Activated CD8-positive, alpha-beta T cell treated with anti-CD3 and anti-CD28 coated beads, Interleukin-2, amount 10 ng/mL, durations not matched to agents 7 days and 5 days (primary cell): ENCODE results near the gene GRIA3. TPM values are rescaled to one million over a fixed set of nuclear protein-coding genes. Genes with fewer than 3 reads are reported as not detected.
"Not testable (repeated sequence)": the region's sequence is repeated elsewhere in the genome, so short reads cannot be mapped to it uniquely, and the experiment has no call there.

Experiments used
- ATAC-seq: fragments of 150-1000 bp; cut with Tn5 transposase; one replicate; pipeline ENCODE4 v1.10.0; 2021; ENCODE audit warnings: moderate library complexity
- CTCF ChIA-PET: fragments of 350-600 bp; sonication (Branson Sonifier 250); formaldehyde crosslinking; loops from one replicate; lab custom pipeline; 2021; ENCODE audit warnings: antibody characterized with exemption; lab: Charles Lee
- POLR2A ChIA-PET: fragments of 350-600 bp; sonication (Branson Sonifier 250); formaldehyde crosslinking; loops from one replicate; lab custom pipeline; 2021; ENCODE audit warnings: antibody characterized with exemption; lab: Charles Lee
- DNase-seq: peaks from one replicate; pipeline ENCODE4 v3.0.0-alpha.2; 2020
- H3K27ac Mint-ChIP-seq: one replicate; pipeline ENCODE4 v1.8.0; 2021; ENCODE audit warnings: mild to moderate bottlenecking, mixed read lengths
- H3K27me3 Mint-ChIP-seq: one replicate; pipeline ENCODE4 v1.8.0; 2021; ENCODE audit warnings: low read depth, mixed read lengths
- H3K36me3 Mint-ChIP-seq: one replicate; pipeline ENCODE4 v1.8.0; 2021; ENCODE audit warnings: low read depth, mixed read lengths
- H3K4me1 Mint-ChIP-seq: one replicate; pipeline ENCODE4 v1.8.0; 2021; ENCODE audit warnings: low read depth, mixed read lengths
- H3K4me3 Mint-ChIP-seq: one replicate; pipeline ENCODE4 v1.8.0; 2021; ENCODE audit warnings: mild to moderate bottlenecking, mixed read lengths
- H3K9me3 Mint-ChIP-seq: one replicate; pipeline ENCODE4 v1.8.0; 2022; ENCODE audit warnings: mixed read lengths; ENCODE audit not compliant: insufficient read depth
- total RNA-seq, 2 experiments: library from RNA; stranded (reverse); gene quantifications; one replicate each; pipeline ENCODE4 v1.2.3, GENCODE V29; 2021

The GRIA3 gene
- total RNA-seq, 2 experiments from 2014 or later, result not detected

GRCh38 chrX:123487236-123487635 is 303.2 kb downstream of the GRIA3 start:
- H3K36me3 Mint-ChIP-seq, result no peaks in the 10 kb centered on the region
- ATAC-seq (no peak), DNase-seq (no peak)
- H3K27ac Mint-ChIP-seq, result no peak overlapping the region
- H3K27me3 Mint-ChIP-seq, result no peaks in the 10 kb centered on the region
- no peak overlapping the region for H3K4me3 Mint-ChIP-seq
- H3K9me3 Mint-ChIP-seq, result no peaks in the 10 kb centered on the region
- H3K4me1 Mint-ChIP-seq, result no peaks in the 10 kb centered on the region
- ChIA-PET CTCF (no interaction called here), POLR2A (no interaction called here)

- DNase-seq, result no peak
- no peaks in the 10 kb centered on the region for H3K4me1 Mint-ChIP-seq
- no peak overlapping the region for H3K27ac Mint-ChIP-seq
- H3K27me3 Mint-ChIP-seq, result no peaks in the 10 kb centered on the region
- H3K36me3 Mint-ChIP-seq, result no peaks in the 10 kb centered on the region
- no peak overlapping the region for H3K4me3 Mint-ChIP-seq
- H3K9me3 Mint-ChIP-seq, result no peaks in the 10 kb centered on the region
- no peak for ATAC-seq
- POLR2A ChIA-PET, result no interaction called here
- CTCF ChIA-PET, result no interaction called here
Observed at GRCh38 chrX:123487669-123488068, 303.6 kb downstream of the GRIA3 start.

GRCh38 chrX:123489011-123489410 is 304.9 kb downstream of the GRIA3 start:
- DNase-seq, result no peak
- H3K4me1 Mint-ChIP-seq, result no peaks in the 10 kb centered on the region
- POLR2A ChIA-PET, result no interaction called here
- no peak for ATAC-seq
- no peak overlapping the region for H3K4me3 Mint-ChIP-seq
- H3K27ac Mint-ChIP-seq, result no peak overlapping the region
- no peaks in the 10 kb centered on the region for H3K27me3 Mint-ChIP-seq
- no peaks in the 10 kb centered on the region for H3K36me3 Mint-ChIP-seq
- CTCF ChIA-PET, result no interaction called here
- H3K9me3 Mint-ChIP-seq, result no peaks in the 10 kb centered on the region

- no peak for ATAC-seq
- H3K36me3 Mint-ChIP-seq, result no peaks in the 10 kb centered on the region
- POLR2A ChIA-PET, result no interaction called here
- no peak overlapping the region for H3K4me3 Mint-ChIP-seq
- H3K27ac Mint-ChIP-seq, result no peak overlapping the region
- CTCF ChIA-PET, result no interaction called here
- DNase-seq, result no peak
- H3K27me3 Mint-ChIP-seq, result no peaks in the 10 kb centered on the region
- H3K9me3 Mint-ChIP-seq, result no peaks in the 10 kb centered on the region
- no peaks in the 10 kb centered on the region for H3K4me1 Mint-ChIP-seq
Observed at GRCh38 chrX:123493857-123494256, 309.8 kb downstream of the GRIA3 start.

- no peaks in the 10 kb centered on the region for H3K36me3 Mint-ChIP-seq
- H3K27me3 Mint-ChIP-seq, result no peaks in the 10 kb centered on the region
- DNase-seq, result no peak
- no peak for ATAC-seq
- H3K4me3 Mint-ChIP-seq, result no peak overlapping the region
- POLR2A ChIA-PET, result no interaction called here
- CTCF ChIA-PET, result no interaction called here
- H3K9me3 Mint-ChIP-seq, result no peaks in the 10 kb centered on the region
- H3K4me1 Mint-ChIP-seq, result no peaks in the 10 kb centered on the region
- H3K27ac Mint-ChIP-seq, result no peak overlapping the region
Observed at GRCh38 chrX:123499787-123500186, 315.7 kb downstream of the GRIA3 start.

GRCh38 chrX:123504047-123504446 is 320.0 kb downstream of the GRIA3 start:
- no peaks in the 10 kb centered on the region for H3K4me1 Mint-ChIP-seq
- H3K9me3 Mint-ChIP-seq, result no peaks in the 10 kb centered on the region
- POLR2A ChIA-PET, result no interaction called here
- no peak overlapping the region for H3K27ac Mint-ChIP-seq
- DNase-seq (no peak), ATAC-seq (no peak)
- no peaks in the 10 kb centered on the region for H3K36me3 Mint-ChIP-seq
- H3K4me3 Mint-ChIP-seq, result no peak overlapping the region
- no peaks in the 10 kb centered on the region for H3K27me3 Mint-ChIP-seq
- CTCF ChIA-PET, result no interaction called here

GRCh38 chrX:123504630-123505270 is 320.7 kb downstream of the GRIA3 start:
- ChIA-PET CTCF (no interaction called here), POLR2A (no interaction called here)
- no peaks in the 10 kb centered on the region for H3K27me3 Mint-ChIP-seq
- H3K36me3 Mint-ChIP-seq, result no peaks in the 10 kb centered on the region
- H3K4me3 Mint-ChIP-seq, result no peak overlapping the region
- no peaks in the 10 kb centered on the region for H3K4me1 Mint-ChIP-seq
- H3K9me3 Mint-ChIP-seq, result no peaks in the 10 kb centered on the region
- ATAC-seq, result no peak
- DNase-seq, result no peak
- H3K27ac Mint-ChIP-seq, result no peak overlapping the region

GRCh38 chrX:123513585-123514278 is 329.7 kb downstream of the GRIA3 start:
- ATAC-seq (no peak), DNase-seq (no peak)
- no peaks in the 10 kb centered on the region for H3K27me3 Mint-ChIP-seq
- no peak overlapping the region for H3K27ac Mint-ChIP-seq
- ChIA-PET CTCF (no interaction called here), POLR2A (no interaction called here)
- H3K9me3 Mint-ChIP-seq, result peaks cover 8% of the 10 kb centered on the region
- no peaks in the 10 kb centered on the region for H3K36me3 Mint-ChIP-seq
- no peaks in the 10 kb centered on the region for H3K4me1 Mint-ChIP-seq
- H3K4me3 Mint-ChIP-seq, result no peak overlapping the region

- POLR2A ChIA-PET, H3K4me1 Mint-ChIP-seq, H3K27me3 Mint-ChIP-seq, ATAC-seq, H3K36me3 Mint-ChIP-seq, H3K27ac Mint-ChIP-seq, DNase-seq, H3K9me3 Mint-ChIP-seq, CTCF ChIA-PET, H3K4me3 Mint-ChIP-seq: not testable (repeated sequence)
Observed at GRCh38 chrX:123514279-123514640, 330.2 kb downstream of the GRIA3 start.

GRCh38 chrX:123518791-123519190 is 334.7 kb downstream of the GRIA3 start:
- no peaks in the 10 kb centered on the region for H3K36me3 Mint-ChIP-seq
- no peak for DNase-seq
- no peaks in the 10 kb centered on the region for H3K27me3 Mint-ChIP-seq
- no peaks in the 10 kb centered on the region for H3K4me1 Mint-ChIP-seq
- ATAC-seq, result no peak
- POLR2A ChIA-PET, result no interaction called here
- H3K27ac Mint-ChIP-seq, result no peak overlapping the region
- CTCF ChIA-PET, result no interaction called here
- H3K4me3 Mint-ChIP-seq, result no peak overlapping the region
- H3K9me3 Mint-ChIP-seq, result peaks cover 8% of the 10 kb centered on the region

- ChIA-PET POLR2A (no interaction called here), CTCF (no interaction called here)
- Mint-ChIP-seq H3K27me3 (no peaks in the 10 kb centered on the region), H3K4me1 (no peaks in the 10 kb centered on the region), H3K4me3 (no peak overlapping the region), H3K27ac (no peak overlapping the region), H3K36me3 (no peaks in the 10 kb centered on the region), H3K9me3 (no peaks in the 10 kb centered on the region)
- ATAC-seq (no peak), DNase-seq (no peak)
Observed at GRCh38 chrX:123525123-123525725, 341.1 kb downstream of the GRIA3 start.

- ATAC-seq, H3K27me3 Mint-ChIP-seq, POLR2A ChIA-PET, H3K36me3 Mint-ChIP-seq, H3K4me1 Mint-ChIP-seq, CTCF ChIA-PET, H3K4me3 Mint-ChIP-seq, H3K9me3 Mint-ChIP-seq, H3K27ac Mint-ChIP-seq, DNase-seq: not testable (repeated sequence)
Observed at GRCh38 chrX:123530726-123531125, 346.6 kb downstream of the GRIA3 start.
